HEK293T (cell line): ENCODE data around the gene GOLGA7B.

Source experiments
- BHLHE40 ChIP-seq: fragments of 450-650 bp; IDR thresholded peaks from 2 replicates; pipeline ENCODE4 v1.6.1; 2016; ENCODE audit warnings: mild to moderate bottlenecking, moderate library complexity, borderline replicate concordance
- FOXA1 ChIP-seq: fragments of 450-650 bp; IDR thresholded peaks from 2 replicates; pipeline ENCODE4 v1.6.1; 2016; ENCODE audit warnings: mild to moderate bottlenecking
- FOXK2 ChIP-seq: fragments of 450-650 bp; IDR thresholded peaks from 2 replicates; pipeline ENCODE4 v1.6.1; 2016; ENCODE audit warnings: mild to moderate bottlenecking
- FOXM1 ChIP-seq: fragments of 450-650 bp; IDR thresholded peaks from 2 replicates; pipeline ENCODE4 v1.6.1; 2017; ENCODE audit warnings: mild to moderate bottlenecking, borderline replicate concordance
- HDGF ChIP-seq: fragments of 450-650 bp; IDR thresholded peaks from 2 replicates; pipeline ENCODE4 v1.6.1; 2017; ENCODE audit warnings: antibody characterized with exemption, borderline replicate concordance
- NFRKB ChIP-seq: fragments of 450-650 bp; IDR thresholded peaks from 2 replicates; pipeline ENCODE4 v1.6.1; 2016; ENCODE audit warnings: mild to moderate bottlenecking, moderate library complexity
- PKNOX1 ChIP-seq: fragments of 450-650 bp; IDR thresholded peaks from 2 replicates; pipeline ENCODE4 v1.6.1; 2016
- SP1 ChIP-seq: fragments of 450-650 bp; IDR thresholded peaks from 2 replicates; pipeline ENCODE4 v1.6.1; 2017
- SUZ12 ChIP-seq: fragments of 450-650 bp; IDR thresholded peaks from 2 replicates; pipeline ENCODE4 v1.6.1; 2016; ENCODE audit warnings: mild to moderate bottlenecking
- TARDBP ChIP-seq: fragments of 450-650 bp; IDR thresholded peaks from 2 replicates; pipeline ENCODE4 v1.6.1; 2016
- ZNF384 ChIP-seq: fragments of 450-650 bp; IDR thresholded peaks from 2 replicates; pipeline ENCODE4 v1.6.1; 2016

- TF ChIP-seq HDGF (no peak), NFRKB (no peak), PKNOX1 (no peak), SUZ12 (no peak), BHLHE40 (no peak), FOXA1 (no peak), FOXK2 (no peak), TARDBP (no peak), SP1 (no peak), FOXM1 (no peak), ZNF384 (no peak)
Observed at GRCh38 chr10:97852840-97853405, 3.3 kb downstream of the GOLGA7B start.
